ENCODE measurements around the gene ZSCAN22. TPM values are rescaled to one million over a fixed set of nuclear protein-coding genes. Genes with fewer than 3 reads are reported as not detected.
A peak's percentile ranks its signal among the peaks of the same experiment; 100 is the strongest.

The ZSCAN22 gene
- total RNA-seq, 4 donors from 2014 or later, result 2.4 to 4.8 (median 2.9) TPM

- 0% methylated on average over 16 to 25 of the region's 74 CpGs for WGBS, 2 donors (ENCODE audit: low coverage in 1 of 2)
- H3K4me3 ChIP-seq, result peak within 1 kb of the TSS; percentile 82 to 84
- no peaks in the 10 kb centered on the region for H3K9me3 ChIP-seq
- peak within 1 kb of the TSS; percentile 92 to 94 (median 93) for H3K27ac ChIP-seq
- H3K36me3 ChIP-seq, result peaks cover 0 to 13% of the 10 kb centered on the region in 2 donors
- peaks cover 0 to 21% (median 4%) of the 10 kb centered on the region in 3 donors for H3K4me1 ChIP-seq
- ATAC-seq, result peak; percentile 96
- TF ChIP-seq POLR2AphosphoS5 (IDR thresholded peaks at IDR 0.05) (peak; percentile 81), CTCF (IDR thresholded peaks at IDR 0.05) (peak in 1 of 4 experiments; percentile 35), EP300 (IDR thresholded peaks at IDR 0.05) (no peak), POLR2A (IDR thresholded peaks at IDR 0.05) (peak; percentile 58 to 80)
- peaks cover 20% of the 10 kb centered on the region for H3K27me3 ChIP-seq
Measured at GRCh38 chr19:58362272-58362994, 35.6 kb downstream of the ZSCAN22 start, which contains the start of gene ZNF497. ZNF497 (minus strand) TSS chr19:58362751; CDS start chr19:58357635, 5,116 bp downstream.

DNA sequence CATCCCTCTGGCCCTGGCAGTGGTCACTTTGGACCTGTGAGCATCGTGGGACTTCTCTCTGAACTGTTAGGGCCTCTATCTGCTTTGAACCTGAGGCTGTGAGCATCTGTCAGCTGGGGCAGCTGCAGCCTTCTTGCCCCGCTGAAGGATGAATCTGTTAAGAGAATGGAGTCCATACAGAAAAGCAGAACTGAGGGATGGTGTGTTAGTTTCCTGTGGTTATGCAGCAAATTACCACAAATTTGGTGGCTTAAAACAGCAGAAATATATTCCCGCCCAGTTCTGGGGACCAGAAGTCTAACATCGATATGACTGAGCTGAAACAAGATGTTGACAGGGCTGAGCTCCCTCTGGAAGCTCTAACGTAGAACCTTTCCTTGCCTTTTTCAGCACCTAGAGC lies 37.4 kb downstream of the ZSCAN22 start:
- TF ChIP-seq POLR2A (IDR thresholded peaks at IDR 0.05) (no peak), CTCF (IDR thresholded peaks at IDR 0.05) (no peak), POLR2AphosphoS5 (IDR thresholded peaks at IDR 0.05) (no peak), EP300 (IDR thresholded peaks at IDR 0.05) (no peak)
- Histone ChIP-seq H3K4me3 (no peak overlapping the region), H3K27me3 (peaks cover 22% of the 10 kb centered on the region), H3K27ac (no peak overlapping the region), H3K36me3 (peaks cover 0 to 19% of the 10 kb centered on the region in 2 donors), H3K4me1 (peaks cover 0 to 18% (median 4%) of the 10 kb centered on the region in 3 donors), H3K9me3 (no peaks in the 10 kb centered on the region)
- no peak for ATAC-seq
- WGBS, 2 donors (ENCODE audit: low coverage in 1 of 2), result 64 to 95% methylated on average over 3 to 4 of the region's 5 CpGs

DNA sequence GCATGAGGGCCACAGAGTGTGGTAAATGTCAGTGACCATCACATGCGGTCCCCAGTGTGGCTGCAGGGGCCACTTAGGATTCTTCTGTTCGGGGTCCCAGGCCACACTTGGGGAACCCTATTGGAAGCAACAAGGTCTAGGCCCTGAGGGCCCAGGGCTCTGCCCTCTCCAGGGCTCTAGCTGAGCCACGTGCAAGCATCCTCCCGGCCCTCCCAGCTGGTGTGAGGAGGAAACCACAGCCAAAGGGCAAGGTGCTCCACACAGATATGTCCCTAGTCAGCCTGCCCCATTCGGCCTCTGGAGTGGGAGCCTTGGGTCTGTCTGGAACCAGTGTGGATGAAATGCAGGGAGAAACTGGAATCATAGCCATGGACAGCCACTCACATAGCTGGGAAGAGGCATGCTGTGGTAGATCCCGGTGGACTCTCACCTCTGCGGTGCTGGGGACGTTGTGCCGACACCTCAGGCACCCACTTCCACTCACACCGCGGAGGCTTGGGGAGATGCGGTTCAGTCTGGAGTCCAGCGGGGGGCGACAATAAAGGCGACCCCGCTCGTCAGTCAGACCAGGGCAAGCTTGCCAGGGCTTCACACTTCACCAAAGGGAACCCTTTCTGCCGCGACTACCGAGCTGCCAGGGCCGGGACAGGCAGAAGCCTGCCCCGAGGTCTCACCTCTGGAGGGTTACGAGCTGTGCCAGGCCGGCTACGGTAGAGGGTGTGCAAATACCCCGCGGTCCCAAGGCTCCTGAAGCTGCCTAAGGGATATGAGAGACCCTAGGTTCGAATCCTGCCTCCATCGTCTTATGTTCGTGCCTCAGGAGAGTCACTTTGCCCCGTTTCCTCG lies 40.0 kb downstream of the ZSCAN22 start:
- 82 to 100% methylated on average over 4 to 7 of the region's 32 CpGs for WGBS, 2 donors (ENCODE audit: low coverage in 1 of 2)
- Histone ChIP-seq H3K9me3 (no peaks in the 10 kb centered on the region), H3K4me3 (no peak overlapping the region), H3K27ac (no peak overlapping the region), H3K27me3 (peaks cover 22% of the 10 kb centered on the region), H3K36me3 (peaks cover 0 to 19% of the 10 kb centered on the region in 2 donors), H3K4me1 (peaks cover 0 to 10% (median under 1%) of the 10 kb centered on the region in 3 donors)
- ATAC-seq, result no peak
- TF ChIP-seq POLR2A (IDR thresholded peaks at IDR 0.05), result no peak
- no peak for TF ChIP-seq CTCF (IDR thresholded peaks at IDR 0.05)
- TF ChIP-seq POLR2AphosphoS5 (IDR thresholded peaks at IDR 0.05), result no peak
- no peak for TF ChIP-seq EP300 (IDR thresholded peaks at IDR 0.05)

DNA sequence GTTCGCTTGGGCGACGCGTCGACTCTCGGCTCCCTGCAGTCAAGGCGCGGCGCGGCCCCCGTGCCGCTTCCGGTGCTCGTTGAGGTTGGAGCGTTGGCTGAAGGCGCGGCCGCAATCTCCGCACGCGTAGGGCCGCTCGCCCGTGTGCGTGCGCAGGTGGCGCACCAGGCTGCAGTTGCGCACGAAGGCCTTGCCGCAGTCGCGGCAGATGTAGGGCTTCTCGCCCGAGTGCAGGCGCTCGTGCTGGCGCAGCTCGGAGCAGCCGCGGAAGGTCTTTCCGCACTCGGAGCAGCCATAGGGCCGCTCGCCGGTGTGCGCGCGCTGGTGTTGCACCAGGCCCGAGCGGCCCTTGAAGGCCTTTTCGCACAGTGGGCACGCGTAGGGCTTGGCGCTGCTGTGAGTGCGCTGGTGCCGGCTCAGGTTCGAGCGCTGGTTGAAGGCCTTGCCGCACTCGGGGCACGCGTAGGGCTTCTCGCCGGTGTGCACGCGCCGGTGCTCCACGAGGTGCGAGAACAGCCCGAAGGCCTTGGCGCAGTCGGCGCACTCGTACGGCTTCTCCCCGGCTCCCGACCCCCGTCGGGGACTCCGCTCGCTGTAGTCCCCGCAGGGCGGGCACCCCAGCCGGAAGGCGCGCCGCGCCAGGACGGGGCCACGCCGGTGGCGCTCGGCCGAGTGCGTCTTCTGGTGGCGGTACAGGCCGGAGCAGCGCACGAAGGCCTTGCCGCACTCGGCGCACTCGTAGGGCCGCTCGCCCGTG lies 41.1 kb downstream of the ZSCAN22 start:
- ATAC-seq, result no peak
- Histone ChIP-seq H3K27ac (no peak overlapping the region), H3K4me1 (peaks cover 0 to 7% (median 0%) of the 10 kb centered on the region in 3 donors), H3K36me3 (peaks cover 0 to 19% of the 10 kb centered on the region in 2 donors), H3K27me3 (peaks cover 22% of the 10 kb centered on the region), H3K4me3 (no peak overlapping the region), H3K9me3 (no peaks in the 10 kb centered on the region)
- 56 to 67% methylated on average over 1 to 11 of the region's 106 CpGs for WGBS, 2 donors (ENCODE audit: low coverage in 1 of 2)
- TF ChIP-seq EP300 (IDR thresholded peaks at IDR 0.05) (no peak), POLR2AphosphoS5 (IDR thresholded peaks at IDR 0.05) (no peak), POLR2A (IDR thresholded peaks at IDR 0.05) (no peak), CTCF (IDR thresholded peaks at IDR 0.05) (no peak)

All from gastroesophageal sphincter (tissue), 4 donors.